Neural progenitor cell (in vitro differentiated cells): ENCODE data around the gene RMI2. TPM values are rescaled to one million over a fixed set of nuclear protein-coding genes. Genes with fewer than 3 reads are reported as not detected.

Experiments used
- DNase-seq: peaks from one replicate; pipeline ENCODE4 v3.0.0-alpha.2; 2016; ENCODE audit warnings: low spot score
- H2AFZ ChIP-seq: fragments of 200-600 bp; sonication (generic); replicated peaks from 2 replicates; pipeline ENCODE4 v1.6.1; 2016; ENCODE audit warnings: antibody characterized with exemption
- H3F3A ChIP-seq: fragments of 200-600 bp; sonication (generic); 2 replicates; pipeline ENCODE4 v1.6.1; 2016; ENCODE audit warnings: antibody characterized with exemption, low read depth
- H3K27ac ChIP-seq: fragments of 200-600 bp; sonication (generic); 2 replicates; pipeline ENCODE4 v1.5.1; 2016; ENCODE audit warnings: mild to moderate bottlenecking
- H3K27me3 ChIP-seq: fragments of 200-600 bp; sonication (generic); 2 replicates; pipeline ENCODE4 v1.6.1; 2016; ENCODE audit warnings: mild to moderate bottlenecking, moderate library complexity
- H3K36me3 ChIP-seq: fragments of 200-600 bp; sonication (generic); 2 replicates; pipeline ENCODE4 v1.5.1; 2016
- H3K4me1 ChIP-seq: fragments of 200-600 bp; sonication (generic); 2 replicates; pipeline ENCODE4 v1.6.1; 2016; ENCODE audit warnings: mixed run types
- H3K4me2 ChIP-seq: fragments of 200-600 bp; sonication (generic); 2 replicates; pipeline ENCODE4 v1.6.1; 2016
- H3K4me3 ChIP-seq: fragments of 200-600 bp; sonication (generic); 2 replicates; pipeline ENCODE4 v1.5.1; 2016
- H3K79me2 ChIP-seq: fragments of 200-600 bp; sonication (generic); 2 replicates; pipeline ENCODE4 v1.6.1; 2016; ENCODE audit warnings: low read depth
- H3K9ac ChIP-seq: fragments of 200-600 bp; sonication (generic); 2 replicates; pipeline ENCODE4 v1.6.1; 2016
- H3K9me3 ChIP-seq: fragments of 200-600 bp; sonication (generic); 2 replicates; pipeline ENCODE4 v1.5.1; 2016; ENCODE audit warnings: low read depth
- H4K20me1 ChIP-seq: fragments of 200-600 bp; sonication (generic); 2 replicates; pipeline ENCODE4 v1.6.1; 2016; ENCODE audit warnings: low read depth
- H3K27ac Mint-ChIP-seq: 3 replicates; pipeline ENCODE4 v1.8.0; 2021; ENCODE audit warnings: mixed read lengths
- H3K27me3 Mint-ChIP-seq: 2 replicates; pipeline ENCODE4 v1.8.0; 2022; ENCODE audit warnings: low read depth, mild to moderate bottlenecking, inconsistent platforms, moderate library complexity, mixed read lengths; ENCODE audit not compliant: insufficient read depth
- H3K36me3 Mint-ChIP-seq: 3 replicates; pipeline ENCODE4 v1.8.0; 2021; ENCODE audit warnings: mixed read lengths
- H3K4me1 Mint-ChIP-seq: 3 replicates; pipeline ENCODE4 v1.8.0; 2021; ENCODE audit warnings: mixed read lengths
- H3K4me3 Mint-ChIP-seq: 3 replicates; pipeline ENCODE4 v1.8.0; 2021; ENCODE audit warnings: mild to moderate bottlenecking, moderate library complexity, mixed read lengths
- H3K9me3 Mint-ChIP-seq: 3 replicates; pipeline ENCODE4 v1.8.0; 2020; ENCODE audit warnings: mixed read lengths
- EZH2 ChIP-seq: fragments of 200-600 bp; sonication (generic); IDR thresholded peaks from 2 replicates; pipeline ENCODE4 v1.6.1; 2017; ENCODE audit warnings: antibody characterized with exemption, mild to moderate bottlenecking, moderate library complexity
- EZH2phosphoT487 ChIP-seq: fragments of 200-600 bp; sonication (generic); IDR thresholded peaks from 2 replicates; pipeline ENCODE4 v1.6.1; 2017; ENCODE audit warnings: antibody characterized with exemption
- total RNA-seq: library from RNA; depleted of rRNA; stranded (reverse); fragments of >200 nt; gene quantifications from 2 replicates; pipeline ENCODE4 v1.2.3, GENCODE V29; 2015; ENCODE audit warnings: low replicate concordance
- TF ChIP-seq, protein P1 (sequence below): fragments of 200-600 bp; sonication (generic); IDR thresholded peaks from 2 replicates; pipeline ENCODE4 v1.5.1; 2017; ENCODE audit warnings: antibody characterized with exemption, mild to moderate bottlenecking

Gene RMI2
- total RNA-seq, 1 donor from 2014 or later, result 68.6 TPM

DNA sequence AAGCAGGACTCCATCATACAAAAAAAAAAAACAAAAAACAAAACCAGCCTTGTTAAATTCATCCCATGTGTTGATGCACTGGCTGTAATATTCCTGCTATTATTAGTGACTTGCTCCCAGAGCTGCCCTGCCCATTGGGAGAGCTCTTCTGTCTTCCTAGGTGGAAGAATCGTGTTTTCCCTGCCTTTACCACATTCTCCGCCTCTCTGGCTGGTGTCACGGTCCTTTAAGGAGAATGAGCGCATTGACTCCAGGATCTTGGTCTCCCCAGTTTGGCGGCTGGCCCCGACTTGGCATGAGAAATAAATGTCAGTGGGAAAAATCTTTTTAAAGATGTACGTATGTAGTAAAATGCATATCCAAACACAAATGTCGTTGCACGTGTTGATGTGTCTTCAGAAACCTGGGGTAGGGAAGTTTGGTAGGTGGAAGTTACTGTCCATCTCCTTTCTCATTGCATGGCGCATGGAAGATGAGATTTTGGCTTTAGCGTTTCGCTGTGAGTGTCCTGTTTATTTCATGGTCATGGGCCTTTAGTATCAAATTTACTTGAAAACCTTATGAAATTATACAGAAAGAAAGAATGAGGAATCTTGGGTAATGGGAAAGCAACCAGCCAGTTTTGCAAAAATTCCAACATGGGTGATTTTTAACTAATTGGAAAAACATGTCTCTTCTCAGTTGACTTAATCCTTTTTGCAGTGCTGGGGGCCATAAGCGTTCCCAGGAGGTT lies 15.5 kb downstream of the RMI2 start:
- H3K27me3 Mint-ChIP-seq, result peaks cover 11% of the 10 kb centered on the region
- no peak overlapping the region for H3K4me3 Mint-ChIP-seq
- H3K9me3 ChIP-seq, result no peaks in the 10 kb centered on the region
- DNase-seq, result no peak
- H2AFZ ChIP-seq, result no peak overlapping the region
- no peaks in the 10 kb centered on the region for H3K79me2 ChIP-seq
- TF ChIP-seq EZH2 (no peak), EZH2phosphoT487 (no peak)
- TF ChIP-seq, protein P1, sequence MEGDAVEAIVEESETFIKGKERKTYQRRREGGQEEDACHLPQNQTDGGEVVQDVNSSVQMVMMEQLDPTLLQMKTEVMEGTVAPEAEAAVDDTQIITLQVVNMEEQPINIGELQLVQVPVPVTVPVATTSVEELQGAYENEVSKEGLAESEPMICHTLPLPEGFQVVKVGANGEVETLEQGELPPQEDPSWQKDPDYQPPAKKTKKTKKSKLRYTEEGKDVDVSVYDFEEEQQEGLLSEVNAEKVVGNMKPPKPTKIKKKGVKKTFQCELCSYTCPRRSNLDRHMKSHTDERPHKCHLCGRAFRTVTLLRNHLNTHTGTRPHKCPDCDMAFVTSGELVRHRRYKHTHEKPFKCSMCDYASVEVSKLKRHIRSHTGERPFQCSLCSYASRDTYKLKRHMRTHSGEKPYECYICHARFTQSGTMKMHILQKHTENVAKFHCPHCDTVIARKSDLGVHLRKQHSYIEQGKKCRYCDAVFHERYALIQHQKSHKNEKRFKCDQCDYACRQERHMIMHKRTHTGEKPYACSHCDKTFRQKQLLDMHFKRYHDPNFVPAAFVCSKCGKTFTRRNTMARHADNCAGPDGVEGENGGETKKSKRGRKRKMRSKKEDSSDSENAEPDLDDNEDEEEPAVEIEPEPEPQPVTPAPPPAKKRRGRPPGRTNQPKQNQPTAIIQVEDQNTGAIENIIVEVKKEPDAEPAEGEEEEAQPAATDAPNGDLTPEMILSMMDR, result no peak
- peaks cover 22% of the 10 kb centered on the region for H3K4me1 ChIP-seq
- no peaks in the 10 kb centered on the region for H3K27me3 ChIP-seq
- H3K27ac Mint-ChIP-seq, result no peak overlapping the region
- no peak overlapping the region for H3K4me3 ChIP-seq
- H3K4me2 ChIP-seq, result no peak overlapping the region
- H3K27ac ChIP-seq, result no peak overlapping the region
- H3K36me3 ChIP-seq, result no peaks in the 10 kb centered on the region
- H4K20me1 ChIP-seq, result peaks cover 4% of the 10 kb centered on the region
- no peaks in the 10 kb centered on the region for H3K36me3 Mint-ChIP-seq
- no peaks in the 10 kb centered on the region for H3K9me3 Mint-ChIP-seq
- peaks cover 8% of the 10 kb centered on the region for H3F3A ChIP-seq
- H3K4me1 Mint-ChIP-seq, result peaks cover 41% of the 10 kb centered on the region
- no peak overlapping the region for H3K9ac ChIP-seq

DNA sequence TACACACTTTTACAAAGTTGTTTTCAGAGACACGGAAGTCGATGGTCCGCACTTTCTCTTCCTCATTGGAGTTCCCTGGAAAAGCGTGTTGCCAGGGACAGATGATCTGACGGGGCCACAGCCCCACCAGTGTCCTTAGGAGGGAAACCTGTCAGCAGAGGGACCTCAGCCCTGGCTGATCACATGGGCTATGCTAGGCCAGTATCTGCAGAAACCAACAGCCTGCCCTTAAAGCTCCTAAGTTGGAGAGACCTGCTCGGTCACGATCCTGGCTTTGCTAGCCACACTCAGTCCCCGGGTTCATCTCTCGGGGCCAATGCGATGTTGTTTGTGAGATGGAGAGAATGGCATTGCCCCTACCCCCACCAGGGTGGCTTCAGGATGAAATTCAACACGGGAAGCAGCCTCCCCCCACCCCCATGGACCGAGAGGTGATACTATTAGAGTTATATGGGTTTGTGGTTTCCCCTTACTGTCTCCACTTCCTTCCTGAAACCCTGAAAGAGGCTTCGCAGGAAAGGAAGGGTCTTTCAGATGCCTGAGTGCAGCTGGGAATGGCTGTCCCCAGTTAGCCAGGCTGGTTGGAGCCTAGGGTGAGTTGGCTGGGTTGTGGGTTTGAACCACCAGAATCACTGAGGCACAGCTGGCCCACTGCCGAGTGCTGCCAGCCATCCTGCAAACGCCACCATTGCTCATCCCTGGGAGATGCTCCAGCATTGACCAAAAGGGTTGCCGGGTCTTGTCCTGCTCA lies 16.6 kb downstream of the RMI2 start:
- Mint-ChIP-seq H3K27ac (peak overlapping the region; percentile 85), H3K27me3 (peaks cover 11% of the 10 kb centered on the region), H3K4me3 (no peak overlapping the region), H3K36me3 (no peaks in the 10 kb centered on the region), H3K9me3 (no peaks in the 10 kb centered on the region), H3K4me1 (peaks cover 37% of the 10 kb centered on the region)
- Histone ChIP-seq H3K4me3 (no peak overlapping the region), H3K27me3 (no peaks in the 10 kb centered on the region), H3K4me1 (peaks cover 22% of the 10 kb centered on the region), H3K79me2 (no peaks in the 10 kb centered on the region), H2AFZ (no peak overlapping the region), H3F3A (peaks cover 8% of the 10 kb centered on the region), H3K27ac (no peak overlapping the region), H3K4me2 (no peak overlapping the region), H3K36me3 (no peaks in the 10 kb centered on the region), H3K9ac (no peak overlapping the region), H4K20me1 (peaks cover 3% of the 10 kb centered on the region), H3K9me3 (no peaks in the 10 kb centered on the region)
- TF ChIP-seq EZH2phosphoT487, result no peak
- TF ChIP-seq, protein P1, result no peak
- TF ChIP-seq EZH2, result no peak
- no peak for DNase-seq

DNA sequence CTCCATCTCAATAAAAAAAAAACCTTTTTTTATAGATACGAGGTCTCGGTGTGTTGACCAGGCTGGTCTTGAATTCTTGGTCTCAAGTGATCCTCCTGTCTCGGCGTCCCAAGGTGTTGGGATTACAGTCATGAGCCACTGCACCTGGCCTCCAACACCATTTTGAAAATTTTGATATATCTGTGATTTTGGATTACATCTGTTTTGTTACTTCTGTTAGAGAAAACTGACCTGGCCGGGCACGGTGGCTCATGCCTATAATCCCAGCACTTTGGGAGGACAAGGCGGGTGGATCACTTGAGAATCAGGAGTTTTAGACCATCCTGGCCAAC lies 18.6 kb downstream of the RMI2 start:
- Mint-ChIP-seq H3K4me3 (no peak overlapping the region), H3K4me1 (peaks cover 32% of the 10 kb centered on the region), H3K36me3 (no peaks in the 10 kb centered on the region), H3K27me3 (peaks cover 9% of the 10 kb centered on the region), H3K9me3 (no peaks in the 10 kb centered on the region), H3K27ac (no peak overlapping the region)
- Histone ChIP-seq H3K79me2 (no peaks in the 10 kb centered on the region), H3K4me3 (no peak overlapping the region), H3K9me3 (no peaks in the 10 kb centered on the region), H3F3A (peaks cover 8% of the 10 kb centered on the region), H3K4me2 (no peak overlapping the region), H3K27me3 (no peaks in the 10 kb centered on the region), H2AFZ (no peak overlapping the region), H4K20me1 (no peaks in the 10 kb centered on the region), H3K4me1 (peaks cover 22% of the 10 kb centered on the region), H3K9ac (no peak overlapping the region), H3K27ac (no peak overlapping the region), H3K36me3 (no peaks in the 10 kb centered on the region)
- no peak for DNase-seq
- TF ChIP-seq EZH2phosphoT487 (no peak), EZH2 (no peak)
- TF ChIP-seq, protein P1, result no peak
